NCI-H2227 treated with DMSO at 0.1 percent for 48 hours (cell line): ENCODE results near the gene NACC1.

Experiments
- DNase-seq: peaks from one replicate; lab custom pipeline; 2025; lab: John Stamatoyannopoulos, UW

The NACC1 gene

DNA sequence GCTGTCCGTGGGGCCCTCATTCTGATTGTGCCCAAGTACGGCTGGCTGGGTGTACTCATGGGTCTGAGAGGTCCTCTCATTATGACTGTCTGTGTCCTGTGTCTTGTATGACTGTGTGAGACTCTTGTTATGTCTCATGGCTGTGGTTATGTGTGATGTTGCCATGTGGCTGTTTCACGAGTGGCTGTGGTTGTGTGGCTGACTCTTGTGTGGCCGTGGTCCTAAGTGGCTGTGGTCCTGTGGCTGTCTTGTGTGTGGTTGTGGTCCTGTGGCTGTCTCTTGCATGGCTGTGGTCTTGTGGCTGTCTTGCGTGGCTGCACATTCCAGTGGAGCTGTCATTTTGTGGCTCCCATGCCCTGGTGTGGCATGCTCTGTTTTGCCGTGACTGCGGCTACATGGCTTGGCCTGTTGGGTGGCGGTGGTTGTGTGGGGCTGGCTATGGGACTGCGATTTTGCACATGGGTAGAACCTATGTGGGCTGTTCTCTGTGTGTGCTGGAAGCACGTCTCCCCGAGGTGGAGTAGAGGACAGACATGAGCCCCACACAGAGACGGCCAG lies 18.0 kb upstream of the NACC1 start:
- DNase-seq = no peak

GRCh38 chr19:13100841-13101589 lies 17.0 kb upstream of the NACC1 start:
- no peak for DNase-seq

DNA sequence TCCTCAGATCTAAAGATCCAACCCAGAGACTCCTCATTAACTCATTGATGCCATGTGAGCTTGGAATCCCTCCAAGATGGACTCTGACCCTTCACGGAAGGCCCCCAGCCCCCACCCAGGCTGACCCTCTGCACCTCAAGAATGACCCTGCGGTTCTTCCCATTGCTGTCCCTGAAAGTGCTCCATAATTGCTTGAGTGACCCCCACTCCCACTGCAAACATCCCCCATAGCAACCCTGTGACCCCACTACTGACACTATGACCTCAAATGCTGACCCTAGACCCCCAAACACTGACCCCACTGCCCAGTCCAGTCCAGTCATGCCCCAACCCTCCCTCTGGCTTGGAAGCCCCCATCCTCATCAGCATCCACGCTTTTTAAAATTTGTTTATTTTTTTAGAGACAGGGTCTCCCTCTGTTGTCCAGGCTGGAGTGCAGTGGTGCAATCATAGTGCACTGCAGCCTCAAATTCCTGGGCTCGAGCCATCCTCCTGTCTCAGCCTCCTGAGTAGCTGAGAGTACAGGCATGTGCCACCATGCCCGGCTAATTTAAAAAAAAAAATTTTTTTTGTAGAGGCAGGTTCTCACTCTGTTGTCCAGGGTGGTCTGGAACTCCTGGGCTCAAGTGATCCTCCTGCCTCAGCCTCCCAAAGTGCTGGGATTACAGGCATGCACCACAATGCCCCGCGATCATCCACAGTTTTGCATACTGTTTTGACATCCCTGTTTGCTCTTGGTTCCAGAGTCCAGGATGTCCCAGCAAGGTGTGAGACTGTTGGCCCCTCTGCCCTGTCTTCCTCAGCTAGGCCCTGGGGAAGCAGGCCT lies 16.3 kb upstream of the NACC1 start:
- DNase-seq = no peak

DNA sequence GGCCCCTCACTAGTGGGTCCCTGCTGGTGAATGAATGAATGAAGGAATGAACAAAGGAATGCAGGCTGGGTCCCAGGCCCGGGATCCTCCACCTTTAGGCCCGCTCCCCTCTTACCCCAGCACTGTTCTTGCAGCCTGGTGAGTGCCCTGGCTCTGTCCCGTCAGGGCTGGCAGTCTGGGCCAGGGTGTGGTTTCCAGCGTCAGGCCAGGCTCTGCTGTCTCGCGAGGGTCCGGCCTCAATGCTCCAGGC lies 15.7 kb upstream of the NACC1 start:
- DNase-seq = no peak

- DNase-seq = no peak
Observed at GRCh38 chr19:13102666-13103580, 15.1 kb upstream of the NACC1 start, which contains the start of gene LYL1. LYL1 (minus strand) TSS chr19:13102858; CDS start chr19:13101171, 1,687 bp downstream.

DNA sequence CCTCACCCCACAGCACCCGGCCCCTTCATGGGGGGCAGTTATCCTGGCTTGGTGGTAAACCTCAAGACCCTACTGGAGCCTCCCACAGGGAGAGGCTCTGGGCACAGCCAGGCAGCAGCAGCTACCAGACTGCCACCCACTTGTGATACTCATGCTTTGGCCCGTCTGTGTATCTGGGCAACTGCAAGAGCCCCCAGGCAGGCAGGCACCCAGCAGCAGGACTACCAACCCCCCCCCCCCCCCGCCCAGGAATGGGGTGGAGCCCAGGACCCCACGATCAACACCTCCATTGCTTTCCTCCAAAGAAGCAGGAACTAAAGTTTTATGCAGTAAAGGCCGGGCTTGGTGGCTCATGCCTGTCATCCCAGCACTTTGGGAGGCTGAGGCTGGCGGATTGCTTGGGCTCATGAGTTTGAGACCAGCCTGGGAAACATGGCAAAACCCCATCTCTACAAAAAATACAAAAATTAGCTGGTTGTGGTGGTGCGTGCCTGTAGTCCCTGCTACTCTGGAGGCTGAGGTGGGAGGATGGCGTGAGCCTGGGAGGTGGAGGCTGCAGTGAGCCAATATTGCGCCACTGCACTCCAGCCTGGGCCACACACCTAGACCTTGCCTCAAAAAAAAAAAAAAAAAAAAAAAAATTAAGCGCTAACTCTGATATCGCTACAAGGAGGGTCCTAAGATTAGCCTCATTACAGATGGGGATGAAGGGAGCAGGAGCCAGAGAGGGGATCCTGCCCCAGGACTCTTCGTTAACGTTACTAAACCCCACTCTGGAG lies 14.3 kb upstream of the NACC1 start:
- DNase-seq = no peak

- DNase-seq = no peak
Observed at GRCh38 chr19:13104360-13104847, 13.7 kb upstream of the NACC1 start.

DNA sequence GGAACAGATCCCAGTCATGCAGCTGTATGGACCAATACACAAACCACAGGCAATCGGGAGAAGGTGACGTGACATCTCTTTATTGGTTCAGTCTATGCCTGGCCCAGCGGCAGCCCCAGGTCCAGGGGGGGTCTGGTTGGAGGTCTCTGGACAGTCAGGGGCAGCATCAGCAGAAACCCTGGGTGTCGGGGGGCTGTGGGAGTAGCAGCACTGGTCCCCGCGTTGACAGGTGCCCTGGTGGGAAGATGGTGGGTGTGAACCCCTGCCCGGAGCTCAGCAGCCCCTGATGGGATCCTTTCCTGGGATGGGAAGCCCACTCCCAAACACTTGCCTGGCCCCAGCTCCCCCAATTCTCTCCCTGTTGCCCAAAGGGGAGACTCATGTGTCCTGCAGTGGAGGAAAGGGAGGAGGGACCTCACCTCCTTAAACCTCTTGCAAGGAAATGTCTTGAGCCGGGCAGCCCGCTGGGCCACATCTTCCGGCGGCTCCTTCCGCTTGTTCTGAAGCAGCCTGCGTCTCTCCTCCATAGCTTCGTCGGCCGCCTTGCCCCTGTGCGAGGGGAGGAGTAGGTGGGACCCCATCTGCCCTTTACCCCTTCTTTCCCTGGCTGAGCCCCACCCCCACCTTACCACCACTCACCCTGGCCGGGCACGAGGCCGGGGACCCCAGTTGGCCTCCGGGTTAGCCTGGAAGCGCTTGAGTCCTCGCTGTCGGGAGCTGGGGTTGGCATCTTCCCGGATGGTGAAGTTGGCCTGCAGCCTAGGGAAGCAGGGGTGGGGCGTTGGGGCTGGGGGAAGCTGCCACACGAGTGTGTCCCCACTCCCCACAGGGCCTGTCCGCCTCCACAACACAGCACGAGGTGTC lies 13.0 kb upstream of the NACC1 start:
- no peak for DNase-seq

- no peak for DNase-seq
Observed at GRCh38 chr19:13109361-13110098, 8.5 kb upstream of the NACC1 start.

GRCh38 chr19:13110099-13110610 lies 7.9 kb upstream of the NACC1 start:
- no peak for DNase-seq

- no peak for DNase-seq
Observed at GRCh38 chr19:13112555-13112954, 5.5 kb upstream of the NACC1 start.

GRCh38 chr19:13115936-13116281 lies 2.2 kb upstream of the NACC1 start:
- no peak for DNase-seq

- peak; percentile 69 for DNase-seq
Observed at GRCh38 chr19:13116282-13117175, 1.5 kb upstream of the NACC1 start, which contains the start of gene TRMT1. TRMT1 (minus strand) TSS chr19:13116740; CDS start chr19:13116399, 341 bp downstream.

DNA sequence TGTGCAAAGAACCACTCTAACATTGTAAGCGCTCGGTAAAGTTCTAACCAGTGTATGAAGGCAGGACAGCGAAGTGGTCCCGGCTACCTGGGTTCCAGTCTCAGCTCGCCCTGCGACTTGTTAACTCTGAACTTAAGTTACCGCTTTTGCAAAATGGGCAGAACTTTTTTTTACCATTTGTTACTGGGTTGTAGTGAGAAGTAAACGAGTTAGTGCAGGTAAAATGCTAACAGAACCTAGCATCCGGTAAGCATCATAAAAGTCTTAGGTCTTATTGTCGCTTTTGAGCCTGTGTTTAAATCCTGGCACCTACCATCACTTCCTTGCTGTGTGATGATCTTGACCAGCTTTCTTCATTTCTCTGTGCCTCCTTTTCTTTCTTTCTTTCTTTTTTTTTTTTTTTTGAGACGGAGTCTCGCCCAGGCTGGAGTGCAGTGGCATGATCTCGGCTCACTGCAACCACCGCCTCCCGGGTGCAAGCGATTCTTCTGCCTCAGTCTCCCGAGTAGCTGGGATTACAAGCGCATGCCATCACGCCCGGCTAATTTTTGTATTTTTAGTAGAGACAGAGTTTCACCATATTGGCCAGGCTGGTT lies 790 bp upstream of the NACC1 start:
- no peak for DNase-seq

GRCh38 chr19:13118424-13119193 lies 545 bp downstream of the NACC1 start:
- no peak for DNase-seq

GRCh38 chr19:13119627-13120026 lies 1.6 kb downstream of the NACC1 start:
- no peak for DNase-seq

DNA sequence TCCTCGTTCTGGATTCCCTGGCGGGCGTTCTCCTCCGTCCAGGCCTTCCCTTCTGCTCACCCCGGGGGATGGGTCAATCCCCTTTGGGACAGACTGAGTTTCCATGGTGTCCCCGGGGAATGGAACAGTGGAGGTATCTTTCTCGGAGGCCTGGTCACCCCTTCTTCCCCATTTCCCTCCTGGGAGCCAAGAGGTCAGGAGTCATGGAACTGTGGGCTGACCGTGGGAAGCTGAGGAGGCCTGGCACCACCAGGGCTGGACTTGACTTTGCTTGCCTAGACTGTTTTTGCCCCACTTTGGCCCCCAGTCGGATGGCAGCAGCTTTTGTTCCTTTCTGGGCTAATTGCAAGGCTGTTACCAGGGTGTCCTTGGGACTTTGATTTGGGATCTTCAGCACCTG lies 2.0 kb downstream of the NACC1 start:
- DNase-seq = no peak
